IMR-90 (cell line): ENCODE data around the gene MTMR1.
A peak's percentile ranks its signal among the peaks of the same experiment; 100 is the strongest.

Experiments
- CTCF ChIP-seq: conservative IDR thresholded peaks from 2 replicates; pipeline ENCODE4 v1.5.1; 2012; ENCODE audit warnings: mild to moderate bottlenecking, low read depth, low read length, improper control_type of control experiment
- POLR2A ChIP-seq: IDR thresholded peaks from 2 replicates; pipeline ENCODE4 v1.6.1; 2012; ENCODE audit warnings: mild to moderate bottlenecking, low read depth, low read length
- RAD21 ChIP-seq: IDR thresholded peaks from 2 replicates; pipeline ENCODE4 v1.6.1; 2012; ENCODE audit warnings: low read length, improper control_type of control experiment
- RFX5 ChIP-seq: IDR thresholded peaks from 2 replicates; pipeline ENCODE4 v1.8.0; 2012; ENCODE audit warnings: low read depth, mild to moderate bottlenecking, low read length, moderate library complexity
- USF2 ChIP-seq: fragments of 150-350 bp; IDR thresholded peaks from 2 replicates; pipeline ENCODE4 v1.6.1; 2017; ENCODE audit warnings: mild to moderate bottlenecking, antibody characterized with exemption, low read length, low read depth

GRCh38 chrX:150688911-150689451 lies 4.2 kb upstream of the MTMR1 start:
- TF ChIP-seq CTCF: no peak
- TF ChIP-seq POLR2A: no peak
- TF ChIP-seq RAD21: no peak; the same call in 1 of the 2 replicates
- no peak for TF ChIP-seq RFX5
- TF ChIP-seq USF2: peak; percentile 53
